Fibroblast of pulmonary artery (primary cell): ENCODE results near the gene PRRT1B.

Source experiments
- DNase-seq: peaks from one replicate; pipeline ENCODE4 v3.0.0-alpha.2; 2010; ENCODE audit warnings: low read depth
- H3K4me3 ChIP-seq: replicated peaks from 2 replicates; pipeline ENCODE4 v1.5.1; 2011; ENCODE audit warnings: low read depth, mild to moderate bottlenecking, control low read depth, low read length, moderate library complexity
- TF ChIP-seq, protein P1 (sequence below): IDR thresholded peaks from 2 replicates; pipeline ENCODE4 v1.5.1; 2011; ENCODE audit warnings: mild to moderate bottlenecking, control low read depth, low read length, inconsistent platforms; ENCODE audit errors: missing control alignments

Gene PRRT1B

DNA sequence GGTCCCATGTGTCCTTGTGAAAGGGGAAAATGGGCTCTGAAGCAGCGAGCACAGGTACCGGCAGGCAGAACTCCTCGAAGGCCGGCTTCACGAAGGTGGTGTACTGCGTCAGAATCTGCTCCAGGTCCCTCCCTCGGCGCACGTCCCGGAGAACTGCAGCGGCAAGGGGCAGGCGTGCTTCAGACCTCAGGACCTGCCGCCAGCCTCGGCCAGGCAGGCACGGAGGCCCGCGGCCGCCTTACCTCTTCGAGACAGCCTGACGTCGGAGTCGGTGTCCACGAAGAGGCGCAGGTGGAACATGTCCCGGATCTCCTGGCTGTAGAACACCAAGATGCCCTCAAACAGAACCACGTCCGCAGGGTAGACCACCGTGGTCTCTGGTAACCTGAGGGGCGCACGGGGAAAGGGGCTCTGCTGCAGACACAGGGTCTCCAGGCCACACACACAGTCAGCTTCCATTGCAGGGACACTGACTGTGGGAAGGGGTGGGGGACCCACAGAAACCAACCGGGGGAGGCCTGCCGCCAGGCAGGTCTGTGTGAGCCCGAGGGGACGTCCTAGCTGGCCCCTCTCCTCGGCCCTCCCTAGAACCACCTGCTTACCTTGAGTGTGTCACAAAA is 16.3 kb upstream of the PRRT1B start:
- TF ChIP-seq, protein P1, sequence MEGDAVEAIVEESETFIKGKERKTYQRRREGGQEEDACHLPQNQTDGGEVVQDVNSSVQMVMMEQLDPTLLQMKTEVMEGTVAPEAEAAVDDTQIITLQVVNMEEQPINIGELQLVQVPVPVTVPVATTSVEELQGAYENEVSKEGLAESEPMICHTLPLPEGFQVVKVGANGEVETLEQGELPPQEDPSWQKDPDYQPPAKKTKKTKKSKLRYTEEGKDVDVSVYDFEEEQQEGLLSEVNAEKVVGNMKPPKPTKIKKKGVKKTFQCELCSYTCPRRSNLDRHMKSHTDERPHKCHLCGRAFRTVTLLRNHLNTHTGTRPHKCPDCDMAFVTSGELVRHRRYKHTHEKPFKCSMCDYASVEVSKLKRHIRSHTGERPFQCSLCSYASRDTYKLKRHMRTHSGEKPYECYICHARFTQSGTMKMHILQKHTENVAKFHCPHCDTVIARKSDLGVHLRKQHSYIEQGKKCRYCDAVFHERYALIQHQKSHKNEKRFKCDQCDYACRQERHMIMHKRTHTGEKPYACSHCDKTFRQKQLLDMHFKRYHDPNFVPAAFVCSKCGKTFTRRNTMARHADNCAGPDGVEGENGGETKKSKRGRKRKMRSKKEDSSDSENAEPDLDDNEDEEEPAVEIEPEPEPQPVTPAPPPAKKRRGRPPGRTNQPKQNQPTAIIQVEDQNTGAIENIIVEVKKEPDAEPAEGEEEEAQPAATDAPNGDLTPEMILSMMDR = no peak
- no peak overlapping the region for H3K4me3 ChIP-seq

DNA sequence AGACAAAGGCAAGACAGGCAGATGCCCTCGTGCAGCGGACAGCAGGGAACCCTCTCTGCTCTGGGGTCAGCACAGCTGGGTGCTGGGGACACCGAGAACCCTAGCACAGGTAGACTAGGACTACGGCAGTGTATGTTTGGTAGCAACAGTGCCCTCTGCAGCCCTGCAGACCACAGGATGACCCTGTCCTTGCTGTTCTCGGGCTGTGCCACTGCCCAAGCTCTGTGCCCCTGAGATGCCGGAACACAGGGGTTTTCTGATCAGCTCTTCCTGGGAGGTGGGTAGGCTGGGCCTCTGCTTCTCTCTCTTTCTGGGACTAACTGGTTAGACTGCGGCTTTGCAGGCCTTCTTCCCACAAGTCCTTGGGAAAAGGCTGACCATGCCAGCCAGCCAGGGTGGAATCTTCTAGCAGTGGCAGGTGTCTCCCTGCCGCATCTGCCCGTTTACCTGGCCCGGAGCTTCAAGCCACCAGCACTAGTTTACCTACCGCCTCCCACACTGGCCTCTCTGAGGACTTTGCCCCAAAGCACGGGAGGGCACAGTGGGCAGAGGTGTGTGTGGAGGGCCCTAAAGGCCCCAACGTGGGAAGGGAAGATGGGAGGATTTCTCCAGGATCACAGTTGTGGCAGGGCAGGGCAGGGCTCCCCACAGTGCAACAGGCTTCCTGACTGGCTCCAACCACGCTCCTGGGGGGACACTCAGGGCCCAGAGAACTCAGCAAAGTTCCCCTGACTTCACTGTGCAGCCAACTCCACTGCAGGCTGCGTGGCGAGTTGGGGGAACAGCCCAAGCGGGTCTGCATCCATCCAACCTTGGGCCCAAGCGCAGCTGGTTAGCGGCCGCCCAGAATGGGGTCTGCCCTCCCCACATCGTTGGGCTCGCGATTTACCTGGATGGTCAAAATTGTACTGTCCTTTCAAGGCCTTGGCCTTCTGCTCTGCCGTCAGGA is 15.5 kb upstream of the PRRT1B start:
- DNase-seq = no peak
- peak overlapping the region; percentile 73 for H3K4me3 ChIP-seq
- TF ChIP-seq, protein P1 = no peak

More for the DNA sequence above, 16.3 kb upstream of the PRRT1B start:
- DNase-seq = no peak

DNA sequence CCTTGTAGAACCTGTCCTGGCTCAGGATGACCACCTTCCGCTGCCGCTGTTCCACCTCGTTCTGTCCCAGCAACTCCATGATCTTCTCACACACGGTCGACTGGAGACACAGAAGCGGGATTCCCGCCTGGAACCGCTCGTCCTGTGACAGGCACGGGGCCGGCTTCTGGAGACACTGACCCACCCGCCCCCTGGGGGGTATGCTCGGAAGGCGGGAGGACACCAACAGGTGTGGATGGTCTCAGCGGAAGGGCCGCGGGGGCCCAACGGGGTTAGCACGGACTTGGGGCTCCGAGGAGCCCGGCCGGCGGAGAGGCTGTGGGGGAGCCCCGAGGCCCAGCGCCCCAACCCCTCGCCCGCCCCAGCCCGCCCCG is 14.8 kb upstream of the PRRT1B start:
- TF ChIP-seq, protein P1 = peak; percentile 7

DNA sequence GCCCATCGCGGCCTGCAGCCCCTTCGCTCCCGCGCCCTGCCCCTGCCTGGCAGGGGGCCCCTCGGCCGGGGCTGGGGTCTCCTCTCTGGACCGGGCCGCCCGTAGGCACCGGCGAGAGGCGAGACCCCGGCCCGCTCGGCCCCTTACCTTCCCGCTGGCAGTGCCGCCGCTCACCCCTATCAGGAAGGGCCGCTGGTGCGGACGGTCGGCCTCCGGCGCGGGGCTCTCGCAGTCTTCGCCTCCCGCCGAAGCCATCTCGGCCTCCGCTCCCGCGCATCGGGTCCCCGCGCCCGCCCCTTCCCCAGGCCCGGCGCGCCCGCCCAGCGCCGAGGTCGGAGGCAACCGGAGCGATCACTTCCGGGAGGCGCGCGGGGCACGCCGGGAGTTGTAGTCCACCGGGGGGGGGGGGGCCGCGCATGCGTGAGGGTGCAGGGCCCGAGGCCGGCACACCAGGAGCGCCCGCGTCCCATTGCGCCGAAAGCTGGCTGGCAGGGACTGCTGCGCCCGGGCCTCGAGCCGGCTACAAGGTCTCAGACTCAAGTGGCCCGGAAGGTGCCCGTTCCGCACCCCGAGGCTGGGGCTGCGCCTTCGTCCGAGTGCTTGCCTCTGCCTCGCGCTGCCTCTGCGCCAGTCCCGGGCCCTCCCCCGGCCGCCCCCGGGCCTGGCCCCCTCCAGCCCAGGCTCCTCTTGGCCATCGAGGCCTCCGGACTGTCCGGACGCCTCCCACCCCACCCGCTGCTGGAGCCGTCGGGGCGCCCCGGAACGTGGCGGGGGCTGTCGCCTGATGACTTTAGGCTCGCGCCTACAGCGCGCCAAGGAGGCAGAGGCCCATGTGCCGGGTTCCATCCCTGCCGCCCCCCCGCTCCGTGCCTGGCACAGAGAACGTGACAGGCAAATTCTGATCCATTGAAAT is 14.1 kb upstream of the PRRT1B start, which contains the start of gene UCK1:
Gene UCK1, minus strand, starts transcription at position 344 of the 913 bp plus-strand sequence. Its CDS starts 89 bp downstream, at position 255.
- TF ChIP-seq, protein P1 = no peak
- peak; percentile 80 for DNase-seq
- H3K4me3 ChIP-seq = peak within 1 kb of the TSS; percentile 73

More for the DNA sequence above, 14.8 kb upstream of the PRRT1B start:
- DNase-seq = peak; percentile 29
- H3K4me3 ChIP-seq = peak overlapping the region; percentile 73

DNA sequence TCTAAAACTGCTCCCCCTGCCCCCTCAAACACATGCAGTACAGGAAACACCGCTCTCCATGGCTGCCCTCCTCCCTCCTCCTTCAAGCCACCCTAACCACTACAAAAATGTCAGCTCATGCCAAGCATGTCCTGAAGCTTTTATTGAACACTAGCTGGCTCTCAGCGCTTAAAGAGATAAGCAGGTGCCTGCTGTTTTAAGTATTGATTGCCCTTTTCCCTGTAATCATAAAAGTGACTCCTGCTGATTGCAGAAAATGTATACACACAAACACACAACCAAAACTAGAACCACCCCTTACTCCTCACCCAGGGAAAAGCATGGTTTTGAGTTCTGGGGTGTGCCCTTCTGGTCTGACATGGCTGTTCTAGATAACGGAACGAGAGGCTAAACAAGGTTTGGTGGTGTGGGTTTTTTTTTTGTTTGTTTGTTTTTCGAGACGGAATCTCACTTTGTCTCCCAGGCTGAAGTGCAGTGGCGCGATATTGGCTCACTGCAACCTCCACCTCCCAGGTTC is 10.5 kb upstream of the PRRT1B start:
- no peak overlapping the region for H3K4me3 ChIP-seq
- TF ChIP-seq, protein P1 = no peak
- no peak for DNase-seq

DNA sequence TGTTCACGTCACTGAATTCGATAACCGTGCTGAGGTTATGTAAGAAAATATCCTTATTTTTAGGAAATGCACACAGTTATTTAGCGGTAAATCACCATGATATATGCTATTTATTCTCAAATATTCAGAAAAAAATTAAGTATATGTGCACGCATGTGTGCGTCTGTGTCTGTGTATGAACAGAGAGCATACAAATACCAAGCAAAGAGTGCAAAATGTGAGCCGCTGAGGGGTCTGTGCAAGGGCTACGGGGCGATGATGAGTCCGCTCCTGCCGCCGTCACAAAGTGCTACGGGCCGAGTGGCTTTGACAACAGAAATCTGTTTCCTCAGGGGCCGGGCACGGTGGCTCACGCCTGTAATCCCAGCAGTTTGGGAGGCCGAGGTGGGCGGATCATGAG is 7.4 kb upstream of the PRRT1B start:
- TF ChIP-seq, protein P1 = no peak
- no peak overlapping the region for H3K4me3 ChIP-seq
- no peak for DNase-seq
